Brain microvascular endothelial cell (primary cell): ENCODE measurements around the gene TAS1R2.

ENCODE experiments used
- DNase-seq: peaks from one replicate; pipeline ENCODE4 v3.0.0-alpha.2; 2020
- H3K27ac ChIP-seq: fragments of 250-450 bp; sonication (Bioruptor Pico); 2 replicates; pipeline ENCODE4 v1.5.1; 2020; ENCODE audit warnings: mild to moderate bottlenecking, moderate library complexity
- H3K27me3 ChIP-seq: fragments of 250-450 bp; sonication (Bioruptor Pico); replicated peaks from 2 replicates; pipeline ENCODE4 v1.5.1; 2020; ENCODE audit warnings: mild to moderate bottlenecking
- H3K36me3 ChIP-seq: fragments of 250-450 bp; sonication (Bioruptor Pico); replicated peaks from 2 replicates; pipeline ENCODE4 v1.5.1; 2020; ENCODE audit warnings: mild to moderate bottlenecking
- H3K4me3 ChIP-seq: 2 replicates; pipeline ENCODE4 v1.5.1; 2011; ENCODE audit warnings: low read depth, mild to moderate bottlenecking, control low read depth, low read length, moderate library complexity
- in situ Hi-C: cut with HindIII; loops from 2 replicates; pipeline ENCODE4 v1.10.0; 2017; ENCODE audit warnings: low sequenced_read_pairs, low pct_ligation_motif_present
- TF ChIP-seq, protein P1 (sequence below): IDR thresholded peaks from 2 replicates; pipeline ENCODE4 v1.5.1; 2011; ENCODE audit warnings: low read depth, mild to moderate bottlenecking, moderate library complexity, low read length, control low read depth, inconsistent platforms; ENCODE audit errors: missing control alignments

Gene TAS1R2

DNA sequence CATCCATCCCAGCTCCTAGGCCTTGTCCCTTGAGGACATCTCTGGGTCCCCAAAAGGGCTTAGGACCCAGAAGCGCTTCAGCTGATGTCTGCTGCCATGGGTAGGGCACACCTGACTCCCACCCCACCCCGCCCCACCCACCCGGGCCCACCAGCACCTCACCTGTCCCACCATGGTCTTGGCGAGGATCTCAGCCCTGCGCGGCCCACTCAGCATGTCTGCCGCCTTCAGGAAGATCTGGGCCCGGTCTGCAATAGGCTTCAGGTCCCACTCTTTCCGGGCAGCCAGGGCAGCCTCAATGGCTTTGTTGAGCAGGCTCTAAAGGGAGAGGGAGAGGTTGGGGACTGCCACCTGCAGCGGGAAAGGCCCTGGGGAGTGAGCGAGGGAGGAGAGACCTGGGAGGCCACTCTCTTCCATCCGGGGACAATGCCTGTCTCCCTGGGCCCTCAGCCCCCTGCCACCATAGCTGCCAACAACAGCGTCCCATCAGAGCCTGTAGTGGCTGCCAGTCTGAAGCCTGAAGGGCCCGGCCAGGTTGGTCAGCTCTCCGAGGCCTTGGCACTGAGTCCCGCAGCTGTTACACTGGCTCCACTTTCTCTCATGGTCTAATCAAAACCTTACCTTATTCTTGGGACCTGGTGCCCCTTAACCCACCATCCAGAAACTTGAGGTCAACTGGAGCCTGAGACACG, 26.0 kb upstream of the TAS1R2 start:
- Histone ChIP-seq H3K36me3 (no peaks in the 10 kb centered on the region), H3K4me3 (no peak overlapping the region), H3K27ac (no peak overlapping the region), H3K27me3 (no peaks in the 10 kb centered on the region)
- DNase-seq: no peak
- in situ Hi-C loops: no loop called here
- TF ChIP-seq, protein P1, sequence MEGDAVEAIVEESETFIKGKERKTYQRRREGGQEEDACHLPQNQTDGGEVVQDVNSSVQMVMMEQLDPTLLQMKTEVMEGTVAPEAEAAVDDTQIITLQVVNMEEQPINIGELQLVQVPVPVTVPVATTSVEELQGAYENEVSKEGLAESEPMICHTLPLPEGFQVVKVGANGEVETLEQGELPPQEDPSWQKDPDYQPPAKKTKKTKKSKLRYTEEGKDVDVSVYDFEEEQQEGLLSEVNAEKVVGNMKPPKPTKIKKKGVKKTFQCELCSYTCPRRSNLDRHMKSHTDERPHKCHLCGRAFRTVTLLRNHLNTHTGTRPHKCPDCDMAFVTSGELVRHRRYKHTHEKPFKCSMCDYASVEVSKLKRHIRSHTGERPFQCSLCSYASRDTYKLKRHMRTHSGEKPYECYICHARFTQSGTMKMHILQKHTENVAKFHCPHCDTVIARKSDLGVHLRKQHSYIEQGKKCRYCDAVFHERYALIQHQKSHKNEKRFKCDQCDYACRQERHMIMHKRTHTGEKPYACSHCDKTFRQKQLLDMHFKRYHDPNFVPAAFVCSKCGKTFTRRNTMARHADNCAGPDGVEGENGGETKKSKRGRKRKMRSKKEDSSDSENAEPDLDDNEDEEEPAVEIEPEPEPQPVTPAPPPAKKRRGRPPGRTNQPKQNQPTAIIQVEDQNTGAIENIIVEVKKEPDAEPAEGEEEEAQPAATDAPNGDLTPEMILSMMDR: no peak

DNA sequence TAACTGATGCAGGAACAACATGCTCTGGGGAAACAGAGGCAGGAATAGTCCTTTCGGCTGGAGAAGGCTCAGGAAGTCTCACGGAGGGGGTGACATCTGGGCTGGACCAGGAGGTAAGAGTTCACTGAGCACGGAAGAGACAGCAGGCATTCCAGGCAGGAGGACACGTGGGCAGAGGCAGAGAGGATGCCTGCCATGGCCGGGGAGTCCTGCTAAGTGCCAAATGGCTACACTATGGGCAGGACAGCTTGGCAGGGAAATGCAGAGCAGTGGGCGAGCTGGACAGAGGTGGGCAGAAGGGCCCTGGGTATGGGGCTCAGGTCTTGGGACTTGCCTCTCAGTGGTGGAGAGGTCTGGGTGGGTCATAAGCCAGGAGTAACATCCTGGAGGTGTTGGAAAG, 25.3 kb upstream of the TAS1R2 start:
- Histone ChIP-seq H3K27ac (no peak overlapping the region), H3K27me3 (no peaks in the 10 kb centered on the region), H3K36me3 (no peaks in the 10 kb centered on the region), H3K4me3 (no peak overlapping the region)
- DNase-seq: no peak
- in situ Hi-C loops: no loop called here
- TF ChIP-seq, protein P1: no peak

DNA sequence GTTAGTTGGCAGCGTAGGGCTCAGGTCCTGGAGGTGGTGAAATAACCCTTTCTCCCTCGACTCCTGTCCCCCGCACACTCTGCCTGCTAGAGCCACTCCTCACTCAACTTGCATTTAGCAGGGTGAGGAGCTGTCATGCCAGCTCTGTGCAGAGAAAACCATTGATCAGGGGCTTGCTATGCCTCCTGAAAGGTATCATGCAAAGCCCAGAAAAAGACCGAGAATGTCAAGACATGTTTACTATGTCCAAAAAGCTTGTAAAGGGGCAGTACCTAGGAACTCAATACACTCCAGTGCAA, 24.9 kb upstream of the TAS1R2 start:
- Histone ChIP-seq H3K4me3 (no peak overlapping the region), H3K27me3 (no peaks in the 10 kb centered on the region), H3K36me3 (no peaks in the 10 kb centered on the region), H3K27ac (no peak overlapping the region)
- DNase-seq: no peak
- in situ Hi-C loops: no loop called here
- TF ChIP-seq, protein P1: no peak

DNA sequence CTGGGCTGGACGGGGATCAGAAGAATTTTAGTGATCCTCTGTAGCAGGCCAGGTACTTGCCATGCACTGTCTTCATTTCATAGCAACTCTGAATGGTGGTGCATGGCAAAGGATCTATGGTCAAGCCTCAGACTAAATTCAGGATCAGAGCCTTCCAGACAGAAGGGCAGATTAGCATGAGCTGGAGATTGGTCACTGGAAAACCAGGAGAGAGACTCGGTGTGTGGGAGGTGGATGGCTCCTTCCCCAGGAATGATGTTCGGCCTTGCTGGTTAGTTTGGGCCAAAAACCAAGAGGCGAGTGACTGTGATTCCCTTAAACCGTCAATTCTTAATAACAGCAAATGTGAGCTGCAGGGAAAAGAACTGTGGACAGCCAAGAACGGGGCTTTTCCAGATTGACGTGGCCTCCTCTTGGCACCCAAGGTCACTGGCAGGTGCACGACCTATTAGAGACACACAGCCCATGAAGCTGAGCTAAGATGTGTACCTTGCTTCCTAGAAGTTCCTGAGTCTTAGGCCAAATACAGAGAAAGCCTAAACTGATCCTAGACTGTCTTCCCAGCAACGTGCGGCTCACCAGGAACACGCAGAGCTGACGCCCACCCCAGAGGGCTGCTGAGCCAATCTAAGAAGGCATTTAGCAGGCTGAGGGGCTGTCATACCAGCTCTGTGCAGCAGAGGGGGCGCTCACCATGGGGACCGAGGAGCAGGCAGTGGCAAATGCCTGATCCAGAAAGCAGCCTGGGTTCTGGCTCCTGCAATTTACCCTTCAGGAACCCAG, 24.4 kb upstream of the TAS1R2 start:
- H3K36me3 ChIP-seq: no peaks in the 10 kb centered on the region
- DNase-seq: peak; percentile 63
- H3K27me3 ChIP-seq: no peaks in the 10 kb centered on the region
- TF ChIP-seq, protein P1: peak; percentile 98
- in situ Hi-C loops: no loop called here
- H3K27ac ChIP-seq: no peak overlapping the region
- H3K4me3 ChIP-seq: no peak overlapping the region

DNA sequence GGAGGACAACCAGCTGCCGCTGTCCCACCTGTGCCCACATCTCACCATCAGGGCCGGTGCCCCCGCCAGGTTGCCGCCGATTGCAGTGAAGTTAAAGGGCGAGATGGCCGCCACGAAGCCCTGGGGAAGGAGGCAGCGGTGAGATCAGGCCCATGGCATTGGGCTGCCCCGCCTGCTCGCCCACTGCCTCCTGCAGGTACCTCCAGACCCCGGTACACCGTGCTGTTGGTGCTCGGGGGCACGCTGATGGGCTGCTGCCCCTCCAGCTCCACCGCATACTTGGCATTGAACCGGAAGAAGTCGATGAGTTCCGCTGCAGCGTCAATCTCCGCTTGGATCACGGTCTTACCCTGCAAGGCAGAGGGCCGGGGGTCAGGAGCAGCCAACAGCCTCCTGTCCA, 23.6 kb upstream of the TAS1R2 start:
- TF ChIP-seq, protein P1: no peak
- in situ Hi-C loops: no loop called here
- Histone ChIP-seq H3K4me3 (no peak overlapping the region), H3K27ac (no peak overlapping the region), H3K27me3 (no peaks in the 10 kb centered on the region), H3K36me3 (no peaks in the 10 kb centered on the region)
- no peak for DNase-seq

DNA sequence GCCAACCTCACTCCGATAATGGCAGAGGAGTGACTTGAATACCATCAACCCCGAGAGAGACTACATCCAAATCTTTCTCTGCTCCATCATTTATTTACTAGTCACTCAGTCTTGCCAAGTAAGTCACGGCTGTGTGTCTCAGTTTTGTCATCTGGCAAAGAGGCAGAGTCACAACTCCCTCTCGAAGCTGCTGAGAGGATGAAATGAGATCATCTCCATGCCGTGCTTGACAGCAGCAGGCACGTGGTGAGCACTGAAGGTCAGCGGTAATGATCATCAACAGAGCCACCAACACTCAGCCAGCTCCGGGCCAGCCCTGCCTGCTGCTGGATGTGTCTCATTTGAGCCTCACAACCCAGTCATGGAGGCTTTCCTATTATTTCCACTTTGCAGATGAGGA, 23.0 kb upstream of the TAS1R2 start:
- no peaks in the 10 kb centered on the region for H3K27me3 ChIP-seq
- no peak overlapping the region for H3K4me3 ChIP-seq
- in situ Hi-C loops: no loop called here
- no peaks in the 10 kb centered on the region for H3K36me3 ChIP-seq
- DNase-seq: no peak
- TF ChIP-seq, protein P1: no peak
- no peak overlapping the region for H3K27ac ChIP-seq
